Activated T-helper 1 cell treated with anti-CD3 and anti-CD28 coated beads, Interleukin-12 subunit alpha, Interleukin-12 subunit beta, Interleukin-2, Interleukin-4 antibody, amounts not matched to agents 30 ng/mL and 10 ng/mL and 1 ng/mL, durations not matched to agents 14 hours and 24 hours and 36 hours (primary cell): Measurements from ENCODE around the gene BRD9. TPM values are rescaled to one million over a fixed set of nuclear protein-coding genes. Genes with fewer than 3 reads are reported as not detected.
"Not testable (repeated sequence)": the region's sequence is repeated elsewhere in the genome, so short reads cannot be mapped to it uniquely, and the experiment has no call there.

Experiments
- DNase-seq: peaks from one replicate; pipeline ENCODE4 v3.0.0; 2021; ENCODE audit warnings: low spot score
- H3K27ac Mint-ChIP-seq: one replicate; pipeline ENCODE4 v1.8.0; 2021; ENCODE audit warnings: mild to moderate bottlenecking, mixed read lengths
- H3K27me3 Mint-ChIP-seq: one replicate; pipeline ENCODE4 v1.8.0; 2022; ENCODE audit warnings: mild to moderate bottlenecking, moderate library complexity, mixed read lengths; ENCODE audit not compliant: insufficient read depth
- H3K36me3 Mint-ChIP-seq: one replicate; pipeline ENCODE4 v1.8.0; 2021; ENCODE audit warnings: low read depth, mixed read lengths
- H3K4me1 Mint-ChIP-seq: one replicate; pipeline ENCODE4 v1.8.0; 2021; ENCODE audit warnings: low read depth, mixed read lengths
- H3K4me3 Mint-ChIP-seq: one replicate; pipeline ENCODE4 v1.8.0; 2021; ENCODE audit warnings: mild to moderate bottlenecking, moderate library complexity, mixed read lengths
- H3K9me3 Mint-ChIP-seq: one replicate; pipeline ENCODE4 v1.8.0; 2021; ENCODE audit warnings: mixed read lengths
- intact Hi-C: fragments of 100-400 bp; cut with micrococcal nuclease; formaldehyde crosslinking; loops from one replicate; pipeline ENCODE4 v1.15.1; 2024
- total RNA-seq: library from RNA; stranded (reverse); gene quantifications from 2 replicates; pipeline ENCODE4 v1.2.3, GENCODE V29; 2022

Gene BRD9
- 77.8 and 81.6 TPM in 2 replicates for total RNA-seq

DNA sequence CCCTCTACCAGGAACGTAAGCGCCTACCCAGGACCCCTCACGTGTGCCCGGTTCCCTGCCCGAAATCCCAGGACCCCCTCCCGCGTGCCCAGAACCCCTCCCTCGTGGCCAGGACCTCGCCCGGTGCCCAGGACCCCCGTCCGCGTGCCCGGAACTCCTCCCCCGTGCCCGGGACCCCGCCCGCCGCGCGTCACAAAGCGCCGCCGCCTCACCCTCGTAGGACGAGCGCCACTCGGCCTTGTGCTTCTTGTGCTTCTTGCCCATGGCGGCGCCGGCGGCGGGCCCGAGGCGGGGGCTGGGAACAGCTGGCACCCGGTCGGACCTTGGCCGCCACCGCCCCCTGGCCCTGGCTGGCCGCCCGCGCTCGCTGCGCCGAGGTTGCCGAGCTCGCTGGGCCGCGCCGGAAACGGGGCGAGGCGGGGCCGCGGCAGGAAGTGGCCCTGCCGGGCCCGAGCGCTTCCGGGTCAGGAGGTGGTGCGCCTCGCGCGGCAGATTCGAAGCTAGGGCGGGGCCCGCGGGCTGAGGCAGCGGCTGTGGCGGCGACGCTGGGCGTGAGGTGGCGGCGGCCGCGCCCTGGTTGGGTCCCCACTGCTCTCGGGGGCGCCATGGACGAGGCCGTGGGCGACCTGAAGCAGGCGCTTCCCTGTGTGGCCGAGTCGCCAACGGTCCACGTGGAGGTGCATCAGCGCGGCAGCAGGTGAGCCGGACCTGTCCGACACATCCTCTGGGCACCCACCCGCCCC, at the start of gene BRD9, which contains the start of gene TRIP13:
TSS of gene BRD9 (minus strand) at position 408 of the 743 bp plus-strand sequence. CDS start at position 264, 144 bp downstream.
TSS of gene TRIP13 (plus strand) at position 491 of the 743 bp plus-strand sequence. CDS start at position 606, 115 bp downstream.
- intact Hi-C loops = loop anchor here (1.0 to 10.0 kb wide), 6 partner anchors 110 to 902 kb away; partner anchors contain the start of genes CEP72, MRPL36, TPPP and ZDHHC11B
- Mint-ChIP-seq H3K4me3 (peak within 1 kb of the TSS; percentile 92), H3K27ac (peak within 1 kb of the TSS; percentile 90), H3K9me3 (no peaks in the 10 kb centered on the region), H3K27me3 (no peaks in the 10 kb centered on the region), H3K4me1 (peaks cover 26% of the 10 kb centered on the region), H3K36me3 (peaks cover 43% of the 10 kb centered on the region)
- DNase-seq = peak; percentile 84

DNA sequence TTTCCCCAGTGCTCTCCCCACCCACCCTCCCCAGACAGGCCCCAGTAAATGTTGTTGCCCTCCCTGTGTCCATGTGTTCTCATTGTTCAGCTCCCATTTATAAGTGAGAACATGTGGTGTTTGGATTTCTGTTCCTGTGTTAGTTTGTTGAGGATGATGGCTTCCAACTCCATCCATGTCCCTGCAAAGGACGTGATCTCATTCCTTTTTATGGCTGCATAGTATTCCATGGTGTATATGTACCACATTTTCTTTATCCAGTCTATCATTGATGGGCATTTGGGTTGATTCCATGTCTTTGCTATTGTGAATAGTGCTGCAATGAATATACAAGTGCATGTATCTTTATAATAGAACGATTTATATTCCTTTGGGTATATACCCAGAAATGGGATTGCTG, 48.1 kb upstream of the BRD9 start:
- H3K4me3 Mint-ChIP-seq, H3K9me3 Mint-ChIP-seq, intact Hi-C loops, H3K4me1 Mint-ChIP-seq, H3K36me3 Mint-ChIP-seq, H3K27ac Mint-ChIP-seq, DNase-seq: not testable (repeated sequence)
- peaks cover 38% of the 10 kb centered on the region for H3K27me3 Mint-ChIP-seq

DNA sequence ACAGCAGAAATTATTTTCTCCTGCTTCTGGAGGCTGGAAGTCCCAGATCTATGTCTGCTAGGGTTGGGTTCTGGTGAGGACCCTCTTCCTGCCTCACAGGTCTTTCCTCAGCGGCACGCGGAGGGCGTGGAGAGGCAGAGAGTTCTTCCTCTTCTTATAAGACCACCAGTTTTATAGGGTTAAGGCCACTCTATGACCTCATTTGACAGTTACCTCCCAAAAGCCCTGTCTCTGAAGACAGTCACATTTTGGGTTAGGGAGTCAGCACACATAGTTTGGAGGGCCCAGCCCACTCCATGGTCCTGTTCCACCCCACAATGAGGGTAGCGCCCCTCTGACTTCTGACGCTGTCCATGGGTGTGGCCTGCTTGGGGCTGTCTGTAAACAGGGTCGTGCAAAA, 46.8 kb upstream of the BRD9 start:
- H3K27ac Mint-ChIP-seq = no peak overlapping the region
- peaks cover 8% of the 10 kb centered on the region for H3K4me1 Mint-ChIP-seq
- no peak for DNase-seq
- no peak overlapping the region for H3K4me3 Mint-ChIP-seq
- no peaks in the 10 kb centered on the region for H3K9me3 Mint-ChIP-seq
- H3K36me3 Mint-ChIP-seq = no peaks in the 10 kb centered on the region
- H3K27me3 Mint-ChIP-seq = peaks cover 29% of the 10 kb centered on the region
- intact Hi-C loops = no loop called here

DNA sequence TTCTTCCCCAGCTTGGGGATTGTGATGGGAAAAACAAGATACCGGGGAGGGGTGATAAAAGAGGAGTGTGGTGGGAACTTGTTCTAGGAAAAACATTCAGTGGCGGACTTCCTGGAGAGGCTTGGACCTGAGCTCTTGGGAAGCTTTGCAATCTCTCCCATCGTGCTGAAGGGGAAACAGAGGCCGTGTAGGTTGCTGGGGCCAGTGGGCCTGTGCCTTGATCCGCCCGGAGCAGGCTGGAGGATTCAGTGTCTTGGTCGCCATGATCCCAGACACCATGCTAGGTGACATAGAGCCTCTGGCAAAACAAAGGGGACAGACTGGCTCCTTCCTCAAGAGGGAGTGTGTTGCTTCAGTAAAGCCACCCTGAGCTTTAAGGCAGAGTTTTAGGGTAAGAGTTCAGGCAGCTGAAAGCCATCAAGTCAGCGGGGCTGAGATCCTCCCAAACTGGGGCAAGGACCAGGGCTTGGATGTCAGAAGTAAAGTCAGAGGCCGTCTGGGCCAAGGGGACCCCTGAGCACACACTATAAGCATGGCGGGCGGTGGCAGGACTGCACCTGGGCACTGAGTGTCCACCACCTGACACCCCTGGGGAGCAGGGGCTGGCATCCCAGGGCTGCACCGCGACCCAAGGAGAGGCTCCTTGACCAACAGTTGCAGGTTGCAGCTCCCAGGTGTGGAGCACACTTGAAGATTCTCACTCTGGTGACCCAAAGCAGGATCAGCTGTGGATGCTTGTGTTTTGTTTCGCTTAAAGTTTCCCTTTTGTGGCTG, 44.7 kb upstream of the BRD9 start:
- Mint-ChIP-seq H3K9me3 (no peaks in the 10 kb centered on the region), H3K27me3 (peaks cover 23% of the 10 kb centered on the region), H3K27ac (no peak overlapping the region), H3K4me1 (peaks cover 8% of the 10 kb centered on the region), H3K4me3 (no peak overlapping the region), H3K36me3 (no peaks in the 10 kb centered on the region)
- DNase-seq = no peak
- intact Hi-C loops = no loop called here

DNA sequence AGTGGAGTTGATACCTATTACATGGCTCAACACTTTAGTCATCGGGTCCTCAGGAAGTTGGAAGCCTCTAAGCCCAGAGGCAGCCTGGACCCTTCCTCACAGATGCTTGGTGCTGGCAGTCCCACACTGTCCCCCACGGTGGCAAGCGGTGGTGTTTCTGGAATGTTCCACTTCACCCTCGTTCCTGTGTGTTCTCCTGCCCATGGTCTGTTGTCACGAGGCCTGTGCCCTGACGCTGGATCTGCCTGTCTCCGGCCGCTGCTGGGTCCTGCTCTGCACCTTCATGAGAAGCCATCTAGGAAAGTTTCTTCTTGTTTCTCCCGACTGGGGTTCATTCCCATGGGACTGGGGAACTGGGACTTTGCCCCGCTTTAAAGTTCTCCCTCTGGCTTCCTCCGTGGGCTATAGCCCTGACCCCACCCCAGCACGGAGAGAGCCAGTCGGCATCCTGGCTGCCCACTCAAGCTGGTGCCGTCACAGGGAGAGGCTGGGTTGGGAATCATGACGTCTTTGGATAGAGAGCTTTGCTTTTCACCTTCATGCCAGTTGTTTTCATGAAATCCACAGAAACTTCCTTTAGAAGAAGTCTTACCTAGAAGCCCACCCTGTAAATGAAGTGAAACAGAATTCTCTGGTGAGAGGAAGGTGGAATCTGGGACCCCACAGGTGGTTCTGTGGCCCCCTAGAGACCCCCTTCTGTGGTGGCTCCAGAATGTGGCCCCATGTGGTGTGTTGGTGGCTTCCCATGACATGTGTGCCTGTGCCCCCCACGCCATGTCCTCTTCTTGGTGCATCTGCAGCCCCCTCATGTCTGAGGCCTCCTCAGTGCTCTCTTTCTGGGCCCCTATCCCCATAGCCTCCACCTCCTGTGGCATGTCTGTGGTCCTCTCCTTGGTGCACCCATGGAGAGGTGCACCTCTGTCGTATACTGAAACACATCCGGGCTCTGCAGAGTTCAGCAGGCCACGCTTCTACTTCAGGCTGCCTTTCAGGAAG, 43.8 kb upstream of the BRD9 start:
- H3K27me3 Mint-ChIP-seq = peaks cover 16% of the 10 kb centered on the region
- no peak overlapping the region for H3K27ac Mint-ChIP-seq
- peaks cover 8% of the 10 kb centered on the region for H3K4me1 Mint-ChIP-seq
- H3K4me3 Mint-ChIP-seq = no peak overlapping the region
- intact Hi-C loops = no loop called here
- no peak for DNase-seq
- no peaks in the 10 kb centered on the region for H3K9me3 Mint-ChIP-seq
- H3K36me3 Mint-ChIP-seq = no peaks in the 10 kb centered on the region

DNA sequence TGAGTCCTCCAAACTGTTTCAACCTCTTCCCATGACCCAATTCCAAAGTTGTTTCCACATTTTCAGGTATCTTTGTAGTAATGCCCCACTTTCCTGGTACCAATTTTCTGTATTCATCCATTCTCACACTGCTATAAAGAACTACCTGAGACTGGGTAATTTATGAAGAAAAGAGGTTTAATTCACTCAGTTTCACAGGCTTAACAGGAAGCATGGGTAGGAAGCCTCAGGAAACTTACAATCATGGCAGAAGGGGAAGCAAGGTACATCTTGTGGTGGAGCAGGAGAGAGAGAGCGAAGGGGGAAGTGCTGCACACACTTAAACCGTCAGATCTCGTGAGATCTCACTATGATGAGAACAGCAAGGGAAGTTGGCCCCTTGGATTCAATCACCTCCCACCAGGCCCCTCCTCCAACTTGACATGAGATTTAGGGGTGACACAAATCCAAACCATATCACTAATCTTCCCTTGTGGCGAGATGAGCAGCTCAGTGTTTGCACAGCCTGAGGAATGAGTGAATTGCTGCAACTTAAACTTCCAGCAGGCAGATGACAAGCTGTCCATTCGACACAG, 43.0 kb upstream of the BRD9 start:
- DNase-seq = no peak
- peaks cover 7% of the 10 kb centered on the region for H3K27me3 Mint-ChIP-seq
- intact Hi-C loops = no loop called here
- H3K4me3 Mint-ChIP-seq = no peak overlapping the region
- H3K36me3 Mint-ChIP-seq = no peaks in the 10 kb centered on the region
- no peaks in the 10 kb centered on the region for H3K9me3 Mint-ChIP-seq
- peaks cover 8% of the 10 kb centered on the region for H3K4me1 Mint-ChIP-seq
- no peak overlapping the region for H3K27ac Mint-ChIP-seq

DNA sequence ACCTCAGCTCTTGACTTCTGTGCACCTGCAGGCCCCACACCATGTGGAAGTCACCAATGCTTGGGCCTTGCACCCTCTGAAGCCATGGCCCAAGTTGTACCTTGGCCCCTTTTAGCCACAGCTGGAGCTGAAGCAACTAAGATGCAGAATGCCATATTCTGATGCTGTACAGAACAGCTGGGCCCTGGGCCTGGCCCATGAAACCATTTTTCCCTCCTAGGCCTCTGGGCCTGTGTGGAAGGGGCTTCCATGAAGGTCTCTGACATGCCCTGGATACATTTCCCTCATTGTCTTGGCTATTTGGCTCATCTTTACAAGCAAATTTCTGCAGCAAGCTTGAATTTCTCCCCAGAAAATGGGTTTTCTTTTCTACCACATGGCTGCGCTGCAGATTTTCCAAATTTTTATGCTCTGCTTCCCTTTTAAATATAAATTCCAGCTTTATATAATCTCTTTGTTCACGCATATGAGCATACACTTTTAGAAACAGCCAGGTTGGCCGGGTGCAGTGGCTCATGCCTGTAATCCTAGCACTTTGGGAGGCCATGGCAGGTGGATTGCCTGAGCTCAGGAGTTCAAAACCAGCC, 41.9 kb upstream of the BRD9 start:
- H3K4me1 Mint-ChIP-seq, H3K27ac Mint-ChIP-seq, H3K27me3 Mint-ChIP-seq, H3K4me3 Mint-ChIP-seq, intact Hi-C loops, H3K9me3 Mint-ChIP-seq, DNase-seq, H3K36me3 Mint-ChIP-seq: not testable (repeated sequence)

DNA sequence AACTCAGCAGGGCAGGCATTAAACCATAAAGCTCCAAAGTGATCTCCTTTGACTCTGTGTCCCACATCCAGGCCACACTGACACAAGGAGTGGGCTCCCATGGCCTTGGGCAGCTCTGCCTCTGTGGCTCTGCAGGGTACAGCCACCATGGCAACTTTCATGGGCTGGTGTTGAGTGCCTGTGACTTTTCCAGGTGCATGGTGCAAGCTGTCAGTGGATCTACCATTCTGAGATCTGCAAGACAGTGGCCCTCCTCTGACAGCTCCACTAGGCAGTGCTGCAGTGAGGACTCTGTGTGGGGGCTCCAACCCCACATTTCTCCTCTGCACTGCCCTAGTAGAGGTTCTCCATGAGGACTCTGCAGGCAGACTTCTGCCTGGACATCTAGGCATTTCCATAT, 41.4 kb upstream of the BRD9 start:
- intact Hi-C loops = not testable (repeated sequence)

DNA sequence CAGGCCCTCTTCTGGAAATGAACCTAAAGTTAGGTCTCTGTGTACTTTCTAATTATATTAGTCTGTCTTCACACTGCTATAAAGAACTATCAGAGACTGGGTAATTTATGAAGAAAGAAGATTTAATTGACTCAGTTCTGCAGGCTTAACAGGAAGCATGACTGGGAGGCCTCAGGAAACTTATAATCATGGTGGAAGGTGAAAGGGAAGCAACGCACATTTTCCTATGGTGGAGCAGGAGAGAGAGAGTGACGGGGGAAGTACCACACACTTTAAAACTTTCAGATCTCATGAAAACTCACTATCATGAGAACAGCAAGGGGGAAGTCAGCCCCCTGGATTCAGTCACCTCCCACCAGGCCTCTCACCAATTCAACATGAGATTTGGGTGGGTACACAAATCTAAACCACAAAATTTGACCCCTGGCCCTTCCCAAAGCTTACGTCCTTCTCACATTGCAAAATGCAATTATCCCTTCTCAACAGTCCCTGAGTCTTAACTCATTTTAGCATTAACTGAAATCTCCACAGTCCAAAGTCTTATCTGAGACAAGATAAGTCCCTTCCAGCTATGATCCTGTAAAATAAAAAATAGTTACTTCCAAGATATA, 40.8 kb upstream of the BRD9 start:
- Mint-ChIP-seq H3K9me3 (no peaks in the 10 kb centered on the region), H3K4me3 (no peak overlapping the region), H3K4me1 (peaks cover 8% of the 10 kb centered on the region), H3K27me3 (no peaks in the 10 kb centered on the region), H3K27ac (no peak overlapping the region), H3K36me3 (no peaks in the 10 kb centered on the region)
- no peak for DNase-seq
- intact Hi-C loops = no loop called here

More for the DNA sequence above, 41.4 kb upstream of the BRD9 start:
- not testable (repeated sequence) for H3K27ac Mint-ChIP-seq, H3K4me1 Mint-ChIP-seq, H3K4me3 Mint-ChIP-seq, DNase-seq, H3K27me3 Mint-ChIP-seq, H3K9me3 Mint-ChIP-seq, H3K36me3 Mint-ChIP-seq

DNA sequence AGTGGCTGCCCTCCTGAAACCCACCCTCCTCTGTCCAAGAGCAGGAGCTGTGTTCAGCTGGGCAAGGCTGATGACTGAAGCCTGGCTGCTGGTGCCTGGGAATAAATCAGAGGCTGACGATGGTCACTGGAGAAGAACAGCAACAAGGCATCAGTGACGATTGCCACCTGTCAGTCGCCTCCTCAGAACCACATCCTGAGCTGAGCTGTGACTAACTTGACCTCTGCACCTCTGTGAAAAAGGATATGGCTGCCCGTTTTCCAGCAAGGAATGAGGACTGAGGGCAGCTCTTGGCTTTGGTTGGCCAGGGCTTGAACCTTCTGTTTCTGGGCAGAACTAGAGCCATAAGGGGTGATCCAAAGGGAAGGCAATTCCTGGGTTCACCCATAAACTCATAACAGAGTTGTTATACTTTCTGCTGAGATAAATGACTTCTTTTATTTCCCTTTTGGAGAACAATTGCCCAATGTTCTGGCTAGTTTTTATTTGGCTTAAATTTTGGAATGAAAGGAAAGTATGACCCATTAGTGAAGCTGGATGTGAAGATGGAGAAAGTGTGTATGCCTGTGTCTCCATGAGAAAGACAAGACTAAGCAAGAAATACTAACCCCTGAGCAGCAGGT, 40.1 kb upstream of the BRD9 start:
- peaks cover 1% of the 10 kb centered on the region for H3K36me3 Mint-ChIP-seq
- H3K27ac Mint-ChIP-seq = no peak overlapping the region
- no peak overlapping the region for H3K4me3 Mint-ChIP-seq
- intact Hi-C loops = no loop called here
- no peaks in the 10 kb centered on the region for H3K9me3 Mint-ChIP-seq
- peaks cover 5% of the 10 kb centered on the region for H3K27me3 Mint-ChIP-seq
- DNase-seq = no peak
- H3K4me1 Mint-ChIP-seq = peaks cover 8% of the 10 kb centered on the region

DNA sequence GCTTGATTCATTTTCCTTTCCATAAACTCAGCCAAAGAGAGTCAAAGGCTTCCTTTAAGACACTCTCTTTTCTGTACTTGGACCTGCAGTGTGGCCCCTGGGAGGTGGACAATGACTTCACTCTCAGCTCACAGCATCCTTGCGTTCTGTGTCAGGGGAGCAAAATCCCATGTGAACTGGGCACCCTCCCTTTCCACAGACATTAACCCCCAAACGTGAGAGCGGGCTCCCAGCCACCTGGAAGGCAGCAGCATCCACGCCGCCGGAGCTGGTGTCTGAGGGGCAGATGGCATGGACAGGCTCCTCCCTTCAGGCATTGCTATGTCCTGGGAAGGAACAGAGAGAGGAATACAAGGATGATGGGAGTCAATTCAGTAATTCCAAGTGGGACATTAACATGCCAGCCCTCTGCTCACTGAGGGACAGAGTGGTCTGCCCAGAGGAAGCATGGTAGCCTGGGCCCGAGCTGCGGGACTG, 39.6 kb upstream of the BRD9 start:
- peaks cover 1% of the 10 kb centered on the region for H3K36me3 Mint-ChIP-seq
- no peak overlapping the region for H3K27ac Mint-ChIP-seq
- no peaks in the 10 kb centered on the region for H3K9me3 Mint-ChIP-seq
- intact Hi-C loops = no loop called here
- H3K27me3 Mint-ChIP-seq = peaks cover 9% of the 10 kb centered on the region
- DNase-seq = no peak
- no peak overlapping the region for H3K4me3 Mint-ChIP-seq
- H3K4me1 Mint-ChIP-seq = peaks cover 8% of the 10 kb centered on the region
